PC-3 (cell line): Measurements from ENCODE around the gene AP1M1.

Experiments used
- EZH2 ChIP-seq: fragments of 300-600 bp; sonication (generic); IDR thresholded peaks from one replicate; pipeline ENCODE4 v1.6.1; 2017; ENCODE audit warnings: antibody characterized with exemption, mild to moderate bottlenecking, low read length; ENCODE audit not compliant: unreplicated experiment
- EZH2phosphoT487 ChIP-seq: fragments of 300-600 bp; sonication (generic); IDR thresholded peaks from 2 replicates; pipeline ENCODE4 v1.6.1; 2018; ENCODE audit warnings: mild to moderate bottlenecking, antibody characterized with exemption, low read length, borderline replicate concordance
- TF ChIP-seq, protein P1 (sequence below): fragments of 300-600 bp; sonication (generic); conservative IDR thresholded peaks from 2 replicates; pipeline ENCODE4 v1.5.1; 2017; ENCODE audit warnings: antibody characterized with exemption, low read depth, mild to moderate bottlenecking, low read length

DNA sequence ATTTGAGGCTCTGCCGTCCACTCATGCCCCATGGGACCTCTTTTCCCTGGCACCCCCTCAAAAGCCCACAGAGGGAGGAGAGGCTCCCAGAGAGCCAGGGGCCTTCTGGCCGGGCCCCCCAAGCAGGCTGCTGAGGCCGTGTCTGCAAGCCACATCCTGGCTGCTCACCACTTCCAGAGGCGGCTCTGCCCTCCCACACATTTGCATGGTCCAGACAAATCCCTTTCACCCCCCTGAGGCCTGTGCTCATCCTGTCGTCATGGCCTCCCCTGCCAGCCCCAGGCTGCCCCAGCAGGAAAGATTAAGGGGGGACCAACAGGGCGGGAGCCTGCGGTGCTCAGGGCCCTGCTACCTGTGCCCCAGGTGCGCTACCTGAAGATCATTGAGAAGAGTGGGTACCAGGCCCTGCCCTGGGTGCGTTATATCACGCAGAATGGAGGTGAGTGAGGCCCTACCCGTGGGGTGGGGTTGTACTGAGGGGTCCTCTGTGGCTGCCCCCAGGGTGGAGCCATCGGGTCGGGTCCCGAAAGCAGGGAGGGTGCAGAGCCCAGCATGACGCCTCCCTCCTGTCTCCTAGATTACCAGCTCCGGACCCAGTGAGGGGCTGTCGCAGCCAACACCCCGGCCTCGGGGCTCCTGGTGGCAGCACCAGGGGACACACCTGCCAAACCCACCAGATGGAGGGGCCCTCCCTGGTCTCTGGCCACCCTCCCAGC is 36.3 kb downstream of the AP1M1 start:
- TF ChIP-seq, protein P1, sequence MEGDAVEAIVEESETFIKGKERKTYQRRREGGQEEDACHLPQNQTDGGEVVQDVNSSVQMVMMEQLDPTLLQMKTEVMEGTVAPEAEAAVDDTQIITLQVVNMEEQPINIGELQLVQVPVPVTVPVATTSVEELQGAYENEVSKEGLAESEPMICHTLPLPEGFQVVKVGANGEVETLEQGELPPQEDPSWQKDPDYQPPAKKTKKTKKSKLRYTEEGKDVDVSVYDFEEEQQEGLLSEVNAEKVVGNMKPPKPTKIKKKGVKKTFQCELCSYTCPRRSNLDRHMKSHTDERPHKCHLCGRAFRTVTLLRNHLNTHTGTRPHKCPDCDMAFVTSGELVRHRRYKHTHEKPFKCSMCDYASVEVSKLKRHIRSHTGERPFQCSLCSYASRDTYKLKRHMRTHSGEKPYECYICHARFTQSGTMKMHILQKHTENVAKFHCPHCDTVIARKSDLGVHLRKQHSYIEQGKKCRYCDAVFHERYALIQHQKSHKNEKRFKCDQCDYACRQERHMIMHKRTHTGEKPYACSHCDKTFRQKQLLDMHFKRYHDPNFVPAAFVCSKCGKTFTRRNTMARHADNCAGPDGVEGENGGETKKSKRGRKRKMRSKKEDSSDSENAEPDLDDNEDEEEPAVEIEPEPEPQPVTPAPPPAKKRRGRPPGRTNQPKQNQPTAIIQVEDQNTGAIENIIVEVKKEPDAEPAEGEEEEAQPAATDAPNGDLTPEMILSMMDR: no peak
- no peak for TF ChIP-seq EZH2
- TF ChIP-seq EZH2phosphoT487: no peak
